GM18873 (cell line): ENCODE measurements around the gene C12orf60.
"Not testable (repeated sequence)": the region's sequence is repeated elsewhere in the genome, so short reads cannot be mapped to it uniquely, and the experiment has no call there.

ENCODE experiments used
- ATAC-seq: cut with Tn5 transposase; IDR thresholded peaks from one replicate; pipeline ENCODE4 v1.9.1; 2021; ENCODE audit warnings: mild to moderate bottlenecking, moderate library complexity, moderate number of reproducible peaks; ENCODE audit not compliant: unreplicated experiment, low FRiP score

The C12orf60 gene, protein sequence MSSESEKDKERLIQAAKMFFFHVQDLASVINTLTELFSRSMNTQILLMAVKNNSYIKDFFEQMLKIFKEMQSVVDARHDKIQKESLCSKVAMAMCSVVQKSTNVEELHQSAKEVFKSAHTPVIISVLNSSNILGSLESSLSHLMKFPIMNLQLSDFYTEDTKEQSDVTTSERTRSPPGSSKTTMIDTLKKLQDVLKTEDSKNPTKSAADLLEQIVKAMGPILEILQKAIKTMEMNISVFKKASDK

DNA sequence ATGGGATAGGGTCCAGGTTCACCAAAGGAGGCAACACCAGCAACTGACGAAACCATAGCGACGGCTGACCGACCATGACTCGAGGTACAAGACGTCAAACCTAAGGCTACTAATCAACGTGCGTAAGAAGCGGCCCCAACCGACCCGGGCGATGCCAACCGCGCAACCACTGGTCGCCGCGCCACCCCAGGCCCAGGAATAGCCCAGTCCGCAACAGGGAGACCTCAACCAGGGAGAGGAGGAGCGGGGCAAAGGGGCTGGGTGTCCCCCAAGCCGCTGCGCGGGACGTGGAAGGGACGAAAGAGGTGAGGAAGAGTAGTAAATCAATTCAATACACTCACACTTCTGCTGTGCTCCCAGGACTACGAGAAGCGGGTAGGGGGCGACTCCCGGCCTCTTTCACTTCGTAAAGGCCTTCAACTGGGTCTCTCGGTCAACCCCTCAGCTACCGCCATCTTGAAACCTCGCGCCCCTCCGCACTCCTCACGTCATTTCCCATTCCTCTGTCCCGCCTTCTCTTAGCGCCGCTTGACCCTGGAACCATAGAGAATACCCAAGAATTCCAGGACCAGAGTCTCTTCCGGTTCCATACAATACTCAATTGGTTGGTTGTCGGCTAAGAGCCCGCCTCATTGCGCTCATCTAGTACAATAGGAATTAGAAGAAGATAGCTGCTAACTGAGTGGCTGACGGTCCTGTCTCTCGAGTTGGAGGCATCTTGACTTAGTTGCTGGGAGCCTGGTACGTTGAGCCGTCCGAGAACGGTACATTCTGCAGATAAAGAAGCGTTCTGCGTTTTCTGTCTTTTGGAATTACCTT lies at the start of gene C12orf60, which contains the start of gene WBP11:
Gene C12orf60 (plus strand): TSS at position 660 of the 819 bp plus-strand sequence. CDS start 19,266 bp downstream, outside the sequence.
Gene WBP11 (minus strand): TSS at position 468 of the 819 bp plus-strand sequence. CDS start 2,095 bp downstream, outside the sequence.
- ATAC-seq = peak; percentile 100

GRCh38 chr12:14756334-14757143 lies 46.9 kb upstream of the C12orf60 start:
- ATAC-seq = no peak

- ATAC-seq = not testable (repeated sequence)
These were observed 43.7 kb upstream of the C12orf60 start for GRCh38 chr12:14759711-14760280.

- no peak for ATAC-seq
These were observed 38.1 kb upstream of the C12orf60 start for GRCh38 chr12:14765398-14765797.

DNA sequence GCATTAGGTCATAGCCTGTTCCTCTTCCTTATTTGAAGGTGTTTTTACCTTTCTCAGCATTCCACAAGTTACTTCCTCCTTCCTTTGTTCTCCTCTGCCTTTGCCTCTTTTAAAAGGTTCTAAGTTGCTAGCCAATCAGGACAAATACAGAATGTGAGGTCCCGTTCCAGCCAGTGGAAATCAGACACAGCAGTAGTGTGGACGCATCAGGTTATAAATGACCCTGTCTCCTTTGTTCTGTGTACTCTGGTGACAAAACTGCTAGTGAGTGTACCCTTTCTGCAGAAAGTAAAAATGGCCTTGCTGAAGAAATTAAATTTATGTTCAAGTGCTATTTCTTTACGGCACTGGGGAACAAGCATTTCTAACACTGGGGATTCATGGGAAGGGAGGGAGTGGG lies 37.5 kb upstream of the C12orf60 start:
- ATAC-seq = not testable (repeated sequence)

GRCh38 chr12:14766649-14767215 lies 36.7 kb upstream of the C12orf60 start:
- ATAC-seq = no peak

- ATAC-seq = no peak
These were observed 35.9 kb upstream of the C12orf60 start for GRCh38 chr12:14767617-14768016.

DNA sequence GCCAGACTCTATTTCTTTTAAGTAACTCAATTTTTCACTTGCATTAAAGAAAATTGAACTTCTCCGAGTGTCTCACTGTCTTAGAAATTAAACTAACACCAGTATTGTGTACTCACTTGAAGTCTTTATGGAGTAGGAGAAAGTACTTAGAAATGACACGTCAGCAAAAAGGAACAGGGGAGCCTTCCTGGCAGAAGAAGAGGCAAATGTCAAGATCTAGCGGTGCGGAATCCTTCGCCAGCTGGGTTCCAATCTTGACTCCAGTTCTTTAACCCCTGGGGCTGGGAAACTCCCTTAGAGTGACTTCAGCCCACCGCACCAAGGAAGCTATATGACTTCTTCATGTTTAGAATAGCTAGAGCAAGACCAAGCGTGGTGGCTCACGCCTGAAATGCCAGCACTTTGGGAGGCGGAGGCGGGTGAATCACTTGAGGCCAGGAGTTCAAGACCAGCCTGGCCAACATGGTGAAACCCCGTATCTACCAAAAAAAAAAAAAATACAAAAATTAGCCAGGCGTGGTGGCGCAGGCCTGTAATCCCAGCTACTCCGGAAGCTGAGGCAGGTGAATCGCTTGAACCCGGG lies 34.6 kb upstream of the C12orf60 start:
- ATAC-seq = no peak

DNA sequence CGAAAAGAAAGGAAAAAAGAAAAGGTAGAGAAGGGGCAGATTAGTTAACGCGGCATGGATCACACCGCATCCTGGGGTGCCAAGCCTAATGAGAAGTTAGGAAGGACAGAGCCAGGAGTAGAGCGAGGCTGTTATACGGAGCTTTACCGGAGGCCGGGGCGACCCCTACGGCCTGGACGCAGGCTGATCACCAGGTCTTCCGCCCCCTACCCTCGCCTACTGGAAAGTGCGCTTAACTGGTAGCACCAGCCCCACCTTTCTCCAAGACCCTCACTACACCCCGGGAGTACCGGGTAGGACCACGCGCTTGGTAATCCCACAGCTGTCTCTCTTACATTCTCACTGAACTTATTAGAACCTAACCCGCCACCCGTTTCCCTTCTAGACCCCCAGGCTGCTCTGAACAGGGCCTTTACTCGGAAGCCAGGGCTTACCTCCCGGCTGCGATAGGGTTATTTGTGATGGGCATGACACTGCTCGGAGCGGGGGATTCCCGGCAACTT lies 34.0 kb upstream of the C12orf60 start:
- ATAC-seq = peak; percentile 4

DNA sequence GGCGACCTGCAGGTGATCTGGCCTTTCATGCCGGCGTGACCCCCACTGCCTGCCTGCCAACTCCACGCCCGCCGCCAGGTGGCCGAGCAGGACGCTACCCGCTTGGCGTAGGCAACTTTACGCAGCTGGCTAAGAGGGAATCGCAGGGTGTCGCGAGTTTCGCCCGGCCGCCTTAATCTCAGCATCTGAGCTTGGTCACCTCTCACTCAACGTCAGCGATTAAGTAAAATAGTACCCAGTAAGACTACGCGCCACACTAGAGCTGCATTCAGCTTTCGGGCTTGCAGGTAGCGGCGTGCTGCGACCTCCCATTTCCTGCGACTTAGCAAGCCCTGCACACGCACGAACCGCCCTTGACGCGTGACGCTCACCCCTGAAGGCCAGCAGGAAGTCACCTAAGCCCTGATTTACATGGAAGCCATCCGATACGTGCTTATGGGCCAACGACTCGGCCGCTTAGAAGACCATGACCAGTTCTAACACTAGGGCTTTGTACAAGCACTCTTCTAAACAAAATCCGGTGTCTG lies 33.4 kb upstream of the C12orf60 start:
- peak; percentile 27 for ATAC-seq

- ATAC-seq = peak; percentile 33
These were observed 32.7 kb upstream of the C12orf60 start for GRCh38 chr12:14770496-14771461.

DNA sequence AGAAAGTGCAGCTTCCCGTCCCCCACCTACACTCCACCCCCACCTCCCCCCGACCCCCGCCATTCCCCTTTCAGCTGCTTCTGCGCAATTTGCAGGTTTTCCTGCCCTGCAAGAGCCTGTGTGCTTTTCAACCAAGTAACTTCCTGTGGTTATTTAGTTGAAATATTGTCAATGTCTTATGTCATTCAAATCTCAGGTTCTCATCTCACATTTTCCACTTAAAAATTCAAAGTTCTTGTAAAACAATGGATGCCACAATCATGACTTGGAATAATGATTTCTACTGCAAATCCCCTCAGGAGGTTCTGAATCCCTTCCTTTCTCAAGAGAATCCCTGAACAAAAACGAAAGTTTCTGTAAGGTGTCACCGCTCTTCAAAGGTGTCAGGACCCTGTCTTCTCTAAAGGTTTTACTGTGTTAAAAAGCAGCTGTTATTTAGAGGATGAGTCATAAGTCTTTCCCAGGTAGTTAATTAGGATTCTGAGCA lies 31.8 kb upstream of the C12orf60 start:
- ATAC-seq = no peak

- ATAC-seq = no peak
These were observed 30.5 kb upstream of the C12orf60 start for GRCh38 chr12:14772946-14773345.

GRCh38 chr12:14773685-14774073 lies 29.8 kb upstream of the C12orf60 start:
- ATAC-seq = peak; percentile 17

DNA sequence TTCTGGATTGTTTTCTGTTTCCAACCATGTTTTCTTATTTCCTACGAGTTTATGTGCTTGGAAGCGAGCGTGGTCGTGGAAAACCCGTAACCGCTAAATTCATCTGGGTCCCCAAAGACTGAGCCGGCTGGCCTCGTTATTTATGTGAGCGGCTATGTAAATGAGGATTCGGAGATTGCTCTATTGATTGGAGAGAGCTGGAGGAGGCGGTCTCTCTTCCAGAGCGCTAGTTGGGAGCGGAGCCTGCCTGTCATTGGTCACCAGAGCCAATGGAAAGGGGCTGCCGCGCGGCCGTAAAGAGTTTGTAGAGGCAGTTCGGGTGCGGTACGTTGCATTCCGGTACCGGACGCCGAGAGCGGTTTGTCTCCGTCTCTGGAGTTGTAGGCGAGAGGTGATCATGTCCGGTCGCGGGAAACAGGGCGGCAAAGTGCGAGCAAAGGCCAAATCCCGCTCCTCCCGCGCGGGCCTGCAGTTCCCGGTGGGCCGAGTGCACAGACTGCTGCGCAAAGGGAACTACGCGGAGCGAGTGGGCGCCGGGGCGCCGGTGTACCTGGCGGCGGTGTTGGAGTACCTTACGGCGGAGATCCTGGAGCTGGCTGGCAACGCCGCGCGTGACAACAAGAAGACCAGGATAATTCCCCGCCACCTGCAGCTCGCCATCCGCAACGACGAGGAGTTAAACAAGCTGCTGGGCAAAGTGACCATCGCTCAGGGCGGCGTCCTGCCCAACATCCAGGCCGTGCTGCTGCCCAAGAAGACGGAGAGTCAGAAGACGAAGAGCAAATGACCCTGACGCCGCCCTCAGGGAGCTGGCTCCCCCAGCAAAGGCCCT lies 29.2 kb upstream of the C12orf60 start:
- peak; percentile 63 for ATAC-seq

GRCh38 chr12:14774906-14775635 lies 28.4 kb upstream of the C12orf60 start:
- ATAC-seq = no peak

GRCh38 chr12:14775636-14775980 lies 27.9 kb upstream of the C12orf60 start:
- ATAC-seq = no peak
